ENCODE results near the gene GXYLT2. TPM values are rescaled to one million over a fixed set of nuclear protein-coding genes. Genes with fewer than 3 reads are reported as not detected.

GXYLT2 gene
- total and polyA plus RNA-seq, 2 experiments from 2014 or later = 2.0 to 5.8 TPM

- TF ChIP-seq ETS1 (IDR thresholded peaks at IDR 0.05) (no peak), POLR2AphosphoS5 (IDR thresholded peaks at IDR 0.05; ENCODE audit: low read depth) (no peak), ZNF331 (CRISPR knock-in tag; IDR thresholded peaks at IDR 0.05; ENCODE audit: low read depth) (no peak), EZH2phosphoT487 (IDR thresholded peaks at IDR 0.05; ENCODE audit: unreplicated experiment) (no peak), ZNF114 (CRISPR knock-in tag; IDR thresholded peaks at IDR 0.05) (no peak)
- TF ChIP-seq, protein P1, sequence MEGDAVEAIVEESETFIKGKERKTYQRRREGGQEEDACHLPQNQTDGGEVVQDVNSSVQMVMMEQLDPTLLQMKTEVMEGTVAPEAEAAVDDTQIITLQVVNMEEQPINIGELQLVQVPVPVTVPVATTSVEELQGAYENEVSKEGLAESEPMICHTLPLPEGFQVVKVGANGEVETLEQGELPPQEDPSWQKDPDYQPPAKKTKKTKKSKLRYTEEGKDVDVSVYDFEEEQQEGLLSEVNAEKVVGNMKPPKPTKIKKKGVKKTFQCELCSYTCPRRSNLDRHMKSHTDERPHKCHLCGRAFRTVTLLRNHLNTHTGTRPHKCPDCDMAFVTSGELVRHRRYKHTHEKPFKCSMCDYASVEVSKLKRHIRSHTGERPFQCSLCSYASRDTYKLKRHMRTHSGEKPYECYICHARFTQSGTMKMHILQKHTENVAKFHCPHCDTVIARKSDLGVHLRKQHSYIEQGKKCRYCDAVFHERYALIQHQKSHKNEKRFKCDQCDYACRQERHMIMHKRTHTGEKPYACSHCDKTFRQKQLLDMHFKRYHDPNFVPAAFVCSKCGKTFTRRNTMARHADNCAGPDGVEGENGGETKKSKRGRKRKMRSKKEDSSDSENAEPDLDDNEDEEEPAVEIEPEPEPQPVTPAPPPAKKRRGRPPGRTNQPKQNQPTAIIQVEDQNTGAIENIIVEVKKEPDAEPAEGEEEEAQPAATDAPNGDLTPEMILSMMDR (conservative IDR thresholded peaks at IDR 0.05; ENCODE audit: low read depth in 2 of 2) = no peak
Measured at GRCh38 chr3:72995337-72995736, 107.5 kb downstream of the GXYLT2 start (continued).

GRCh38 chr3:72996121-72996472 is 108.3 kb downstream of the GXYLT2 start:
- Histone ChIP-seq H3K4me3 (peak overlapping the region; percentile 89), H3K27me3 (ENCODE audit: insufficient read depth) (no peaks in the 10 kb centered on the region), H2AFZ (peak overlapping the region; percentile 100), H3K9me2 (ENCODE audit: insufficient read depth) (no peaks in the 10 kb centered on the region), H4K20me1 (replicated peaks; ENCODE audit: insufficient read depth) (peaks cover 32% of the 10 kb centered on the region), H3F3A (replicated peaks; ENCODE audit: low read depth) (no peaks in the 10 kb centered on the region), H3K4me2 (peak overlapping the region; percentile 86), H3K27ac (ENCODE audit: low read depth) (peak overlapping the region; percentile 91), H3K79me2 (replicated peaks; ENCODE audit: insufficient read depth) (no peaks in the 10 kb centered on the region; the same call in 1 of the 2 replicates), H3K4me1 (ENCODE audit: insufficient read depth) (peaks cover 25% of the 10 kb centered on the region), H3K36me3 (ENCODE audit: insufficient read depth) (peaks cover 12% of the 10 kb centered on the region; the same call in 1 of the 2 replicates)
- no peaks in the 10 kb centered on the region for H3K9me3 Mint-ChIP-seq
- H3K27me3 Mint-ChIP-seq (ENCODE audit: insufficient read depth, low read depth, poor library complexity) = peaks cover 12% of the 10 kb centered on the region
- H3K4me3 Mint-ChIP-seq = peak overlapping the region; percentile 93
- H3K27ac Mint-ChIP-seq = peak overlapping the region; percentile 92
- peaks cover 35% of the 10 kb centered on the region for H3K36me3 Mint-ChIP-seq (ENCODE audit: low read depth)
- peaks cover 26% of the 10 kb centered on the region for H3K4me1 Mint-ChIP-seq
- ATAC-seq (no peak), DNase-seq (ENCODE audit: low spot score) (peak; percentile 15)
- TF ChIP-seq CREB1 (CRISPR knock-in tag; IDR thresholded peaks at IDR 0.05; ENCODE audit: low read depth) (no peak), ZNF114 (CRISPR knock-in tag; IDR thresholded peaks at IDR 0.05) (no peak), JUNB (IDR thresholded peaks at IDR 0.05; ENCODE audit: unreplicated experiment) (no peak), ETS1 (IDR thresholded peaks at IDR 0.05) (no peak), EZH2 (IDR thresholded peaks at IDR 0.05; ENCODE audit: low read depth, unreplicated experiment) (no peak), NANOG (IDR thresholded peaks at IDR 0.05; ENCODE audit: borderline replicate concordance) (no peak), STAT1 (IDR thresholded peaks at IDR 0.05; ENCODE audit: unreplicated experiment) (no peak), ZNF462 (CRISPR knock-in tag; IDR thresholded peaks at IDR 0.05) (no peak)

Measured in GM23338 (cell line).